ENCODE results near the gene FBLN2. TPM values are rescaled to one million over a fixed set of nuclear protein-coding genes. Genes with fewer than 3 reads are reported as not detected.

Gene FBLN2
- polyA plus RNA-seq, 3 donors = 0.08 TPM; not detected in 2

DNA sequence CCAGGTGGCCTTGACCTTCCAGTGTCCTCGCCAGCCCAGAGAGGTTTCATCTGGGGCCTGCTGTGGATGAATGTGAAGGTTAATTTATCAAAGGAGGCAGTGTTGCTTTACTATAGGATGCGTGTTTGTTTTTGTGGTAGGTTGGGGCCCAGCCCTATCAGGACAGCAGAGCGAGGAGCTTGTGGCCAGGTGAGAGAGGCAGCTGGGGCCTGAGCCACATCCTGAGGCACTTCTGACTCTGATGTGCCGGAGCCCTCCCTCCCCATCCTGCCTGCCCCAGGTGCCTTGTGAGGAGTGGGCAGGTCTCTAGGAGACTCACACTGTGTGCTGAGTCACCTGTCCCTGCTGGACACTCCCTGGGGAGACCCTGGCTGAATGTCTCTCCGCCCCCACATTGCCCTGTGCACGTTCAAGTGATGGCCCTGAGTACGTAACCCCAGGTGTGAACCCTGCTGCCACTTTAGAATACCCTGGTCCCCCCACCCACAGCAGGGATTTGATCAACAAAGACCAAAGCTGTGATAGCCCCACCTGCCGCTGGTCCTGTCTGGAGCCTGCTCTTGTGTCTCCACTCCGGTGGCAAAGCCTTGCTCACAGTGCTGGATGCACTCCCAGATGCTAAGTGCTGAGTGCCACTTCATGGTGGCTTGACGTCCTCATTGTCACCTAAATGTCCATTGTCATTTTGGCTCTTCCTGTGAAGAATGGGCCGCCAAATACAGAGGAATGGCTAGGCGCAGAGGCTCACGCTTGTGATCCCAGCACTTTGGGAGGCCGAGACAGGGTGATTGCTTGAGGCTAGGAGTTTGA is 16.0 kb downstream of the FBLN2 start:
- H3K4me3 Mint-ChIP-seq = no peak overlapping the region
- Histone ChIP-seq H3K9me3 (replicated peaks in 1 of 2; ENCODE audit: control insufficient read depth in 1 of 2, insufficient read depth in 1 of 2, low read length in 2 of 2) (no peaks in the 10 kb centered on the region), H4K20me1 (ENCODE audit: insufficient read depth, low read length) (no peaks in the 10 kb centered on the region), H3K4me3 (replicated peaks in 1 of 3; ENCODE audit: low read depth in 2 of 3, low read length in 3 of 3) (no peak overlapping the region), H3K4me2 (replicated peaks; ENCODE audit: extremely low read depth, low read length, poor library complexity, severe bottlenecking) (no peak overlapping the region), H3K9ac (ENCODE audit: insufficient read depth, low read length, poor library complexity, severe bottlenecking) (no peak overlapping the region), H3K4me1 (ENCODE audit: control insufficient read depth in 1 of 2, insufficient read depth in 2 of 2, low read length in 2 of 2) (no peaks in the 10 kb centered on the region), H3K36me3 (replicated peaks in 1 of 2; ENCODE audit: control insufficient read depth in 1 of 2, insufficient read depth in 2 of 2, low read length in 2 of 2) (no peaks in the 10 kb centered on the region), H3K27ac (ENCODE audit: low read depth in 1 of 2, low read length in 2 of 2) (no peak overlapping the region), H3K27me3 (ENCODE audit: control insufficient read depth in 2 of 2, insufficient read depth in 2 of 2, low read length in 2 of 2) (no peaks in the 10 kb centered on the region), H3K79me2 (ENCODE audit: insufficient read depth, low read length) (no peaks in the 10 kb centered on the region), H2AFZ (ENCODE audit: insufficient read depth, low read depth, low read length, poor library complexity, severe bottlenecking) (no peak overlapping the region)
- intact Hi-C loops (cut with micrococcal nuclease) = no loop called here
- WGBS (ENCODE audit: insufficient coverage) = 94% methylated on average over 11 of the region's 14 CpGs
- H3K27me3 Mint-ChIP-seq (ENCODE audit: low read depth in 3 of 3) = peaks cover 1 to 7% (median 1%) of the 10 kb centered on the region in 3 donors
- peaks cover 0 to 2% (median 0%) of the 10 kb centered on the region in 7 donors for H3K9me3 Mint-ChIP-seq
- no peak overlapping the region for H3K27ac Mint-ChIP-seq
- no peaks in the 10 kb centered on the region for H3K36me3 Mint-ChIP-seq
- H3K4me1 Mint-ChIP-seq = peaks cover 4% of the 10 kb centered on the region
- TF ChIP-seq, protein P1, sequence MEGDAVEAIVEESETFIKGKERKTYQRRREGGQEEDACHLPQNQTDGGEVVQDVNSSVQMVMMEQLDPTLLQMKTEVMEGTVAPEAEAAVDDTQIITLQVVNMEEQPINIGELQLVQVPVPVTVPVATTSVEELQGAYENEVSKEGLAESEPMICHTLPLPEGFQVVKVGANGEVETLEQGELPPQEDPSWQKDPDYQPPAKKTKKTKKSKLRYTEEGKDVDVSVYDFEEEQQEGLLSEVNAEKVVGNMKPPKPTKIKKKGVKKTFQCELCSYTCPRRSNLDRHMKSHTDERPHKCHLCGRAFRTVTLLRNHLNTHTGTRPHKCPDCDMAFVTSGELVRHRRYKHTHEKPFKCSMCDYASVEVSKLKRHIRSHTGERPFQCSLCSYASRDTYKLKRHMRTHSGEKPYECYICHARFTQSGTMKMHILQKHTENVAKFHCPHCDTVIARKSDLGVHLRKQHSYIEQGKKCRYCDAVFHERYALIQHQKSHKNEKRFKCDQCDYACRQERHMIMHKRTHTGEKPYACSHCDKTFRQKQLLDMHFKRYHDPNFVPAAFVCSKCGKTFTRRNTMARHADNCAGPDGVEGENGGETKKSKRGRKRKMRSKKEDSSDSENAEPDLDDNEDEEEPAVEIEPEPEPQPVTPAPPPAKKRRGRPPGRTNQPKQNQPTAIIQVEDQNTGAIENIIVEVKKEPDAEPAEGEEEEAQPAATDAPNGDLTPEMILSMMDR (IDR thresholded peaks at IDR 0.05) = no peak
- no peak for DNase-seq

DNA sequence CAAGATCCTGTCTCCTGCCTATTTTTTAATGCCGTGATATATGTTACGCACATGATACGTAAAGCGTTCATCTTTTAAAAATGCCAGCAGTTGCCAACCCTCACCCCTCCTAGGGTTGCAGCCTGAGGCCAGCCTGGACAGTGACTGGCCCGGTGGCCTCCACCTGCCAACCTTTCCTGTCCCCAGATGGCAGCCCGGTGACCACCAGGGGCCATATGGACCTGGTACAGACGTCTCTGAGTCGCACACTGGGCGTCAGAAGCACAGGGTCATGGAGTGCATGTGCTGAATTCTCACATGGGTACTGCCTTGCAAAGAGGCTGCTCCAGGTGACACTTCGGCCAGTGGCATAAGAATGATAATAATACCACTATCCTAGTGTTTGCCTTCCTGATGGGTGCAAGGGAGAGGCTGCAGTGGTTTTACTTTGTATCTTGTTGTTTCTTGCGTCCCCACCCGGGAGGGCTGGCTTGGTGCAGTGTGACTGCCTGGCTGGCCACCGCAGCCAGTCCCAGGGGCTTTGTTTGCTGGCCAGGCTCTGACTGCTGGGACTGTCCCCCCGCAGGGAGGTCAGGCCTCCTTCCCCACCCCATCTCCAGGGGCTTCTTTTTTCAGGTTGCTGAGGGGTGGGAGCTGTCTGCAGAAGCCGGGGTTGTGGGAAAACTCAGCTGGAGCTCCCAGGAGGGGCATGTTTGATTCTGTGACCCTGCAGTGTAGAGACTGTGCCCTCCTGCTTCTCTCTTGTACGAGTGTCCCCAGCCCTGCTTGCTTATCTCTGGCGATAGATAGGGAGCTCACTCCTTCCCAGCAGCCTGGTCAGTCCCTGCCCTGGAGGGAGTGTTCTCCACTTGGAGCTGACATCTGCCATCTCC is 16.9 kb downstream of the FBLN2 start:
- H3K4me1 ChIP-seq (ENCODE audit: control insufficient read depth in 1 of 2, insufficient read depth in 2 of 2, low read length in 2 of 2) = no peaks in the 10 kb centered on the region
- H3K27me3 Mint-ChIP-seq (ENCODE audit: low read depth in 3 of 3) = peaks cover 1 to 4% (median 1%) of the 10 kb centered on the region in 3 donors
- H3K4me1 Mint-ChIP-seq = peaks cover 4% of the 10 kb centered on the region
- H3K36me3 ChIP-seq (replicated peaks in 1 of 2; ENCODE audit: control insufficient read depth in 1 of 2, insufficient read depth in 2 of 2, low read length in 2 of 2) = no peaks in the 10 kb centered on the region
- H3K79me2 ChIP-seq (ENCODE audit: insufficient read depth, low read length) = no peaks in the 10 kb centered on the region
- H3K27ac ChIP-seq (ENCODE audit: low read depth in 1 of 2, low read length in 2 of 2) = no peak overlapping the region
- TF ChIP-seq, protein P1 (IDR thresholded peaks at IDR 0.05) = no peak
- H3K4me2 ChIP-seq (replicated peaks; ENCODE audit: extremely low read depth, low read length, poor library complexity, severe bottlenecking) = no peak overlapping the region
- DNase-seq = no peak
- H3K36me3 Mint-ChIP-seq = no peaks in the 10 kb centered on the region
- H4K20me1 ChIP-seq (ENCODE audit: insufficient read depth, low read length) = no peaks in the 10 kb centered on the region
- intact Hi-C loops (cut with micrococcal nuclease) = no loop called here
- peaks cover 0 to 2% (median 0%) of the 10 kb centered on the region in 7 donors for H3K9me3 Mint-ChIP-seq
- no peaks in the 10 kb centered on the region for H3K9me3 ChIP-seq (replicated peaks in 1 of 2; ENCODE audit: control insufficient read depth in 1 of 2, insufficient read depth in 1 of 2, low read length in 2 of 2)
- no peaks in the 10 kb centered on the region for H3K27me3 ChIP-seq (ENCODE audit: control insufficient read depth in 2 of 2, insufficient read depth in 2 of 2, low read length in 2 of 2)
- H3K27ac Mint-ChIP-seq = no peak overlapping the region
- no peak overlapping the region for H3K4me3 ChIP-seq (replicated peaks in 1 of 3; ENCODE audit: low read depth in 2 of 3, low read length in 3 of 3)
- 96% methylated on average over 10 of the region's 17 CpGs for WGBS (ENCODE audit: insufficient coverage)
- no peak overlapping the region for H2AFZ ChIP-seq (ENCODE audit: insufficient read depth, low read depth, low read length, poor library complexity, severe bottlenecking)
- peak overlapping the region; percentile 8 for H3K9ac ChIP-seq (ENCODE audit: insufficient read depth, low read length, poor library complexity, severe bottlenecking)
- no peak overlapping the region for H3K4me3 Mint-ChIP-seq

Measured in CD14-positive monocyte (primary cell).